Measurements from ENCODE around the gene SIMC1. TPM values are rescaled to one million over a fixed set of nuclear protein-coding genes. Genes with fewer than 3 reads are reported as not detected.

Gene SIMC1
- total RNA-seq, 2 experiments from 2014 or later: 33.6 to 57.5 TPM

DNA sequence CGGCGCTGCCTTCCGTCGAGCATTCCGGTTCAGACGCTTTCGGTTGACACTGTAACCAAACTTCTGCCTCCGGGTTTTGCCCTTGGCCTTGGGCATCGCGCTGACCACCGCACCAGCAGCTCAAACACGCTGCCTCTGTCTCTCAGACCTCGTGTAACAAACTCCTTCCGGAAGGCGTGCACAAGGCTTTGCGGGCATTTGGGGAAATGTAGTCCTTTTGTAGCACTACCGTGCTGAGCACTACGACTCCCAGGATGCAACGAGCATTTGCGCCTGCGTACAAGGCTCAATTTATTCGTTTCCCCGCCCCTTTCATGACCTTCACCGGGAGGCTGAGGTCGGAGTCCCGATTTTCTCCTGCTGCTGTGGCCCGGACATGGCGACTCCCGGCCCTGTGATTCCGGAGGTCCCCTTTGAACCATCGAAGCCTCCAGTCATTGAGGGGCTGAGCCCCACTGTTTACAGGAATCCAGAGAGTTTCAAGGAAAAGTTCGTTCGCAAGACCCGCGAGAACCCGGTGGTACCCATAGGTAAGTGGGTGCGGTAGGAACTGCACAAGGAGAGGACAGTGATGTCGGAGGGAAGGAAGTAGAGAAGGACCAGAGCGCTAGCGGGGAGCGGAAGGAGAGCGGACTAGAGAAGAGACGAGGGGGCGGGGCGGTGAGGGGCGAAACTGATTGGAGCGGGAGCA is 150.4 kb downstream of the SIMC1 start, which contains the start of the genes HIGD2A and NOP16:
Gene HIGD2A (plus strand): TSS at position 308 of the 691 bp plus-strand sequence. CDS start 69 bp downstream, at position 377.
Gene NOP16 (minus strand): TSS at position 155 of the 691 bp plus-strand sequence. CDS start 59 bp downstream, at position 96.
- DNase-seq (ENCODE audit: low spot score): peak; percentile 99
- H4K20me1 ChIP-seq (ENCODE audit: insufficient read depth, low read length): peaks cover 23% of the 10 kb centered on the region
- TF ChIP-seq CTCF (conservative IDR thresholded peaks at IDR 0.05; ENCODE audit: low read length): no peak
- TF ChIP-seq EZH2phosphoT487 (IDR thresholded peaks at IDR 0.05; ENCODE audit: borderline replicate concordance, low read depth, low read length): no peak
- peak within 1 kb of the TSS; percentile 85 for H3K4me3 ChIP-seq (ENCODE audit: low read depth, low read length, poor library complexity, severe bottlenecking)
- peaks cover 26% of the 10 kb centered on the region for H3K4me1 ChIP-seq (ENCODE audit: insufficient read depth, low read length, poor library complexity, severe bottlenecking)
- ChIA-PET CTCF (ENCODE audit: unreplicated experiment) (interaction anchor here (1.0 kb wide), 1 partner anchor 28 kb away, joined by 3 read pairs; no protein-coding TSS in a partner anchor), POLR2A (interaction anchor here (0.6 to 1.9 kb wide), 6 partner anchors 26 to 1067 kb away, joined by 3 to 8 read pairs (median 3); no protein-coding TSS in a partner anchor)
- no peaks in the 10 kb centered on the region for H3K9me2 ChIP-seq (ENCODE audit: insufficient read depth, low read length)
- peaks cover 74% of the 10 kb centered on the region for H3K36me3 ChIP-seq (ENCODE audit: insufficient read depth, low read length)
- H3K27ac ChIP-seq (ENCODE audit: low read depth, low read length, poor library complexity, severe bottlenecking): peak within 1 kb of the TSS; percentile 86
- peak within 1 kb of the TSS; percentile 98 for H3K4me2 ChIP-seq (ENCODE audit: low read length)
- H2AFZ ChIP-seq (ENCODE audit: low read length): peak within 1 kb of the TSS; percentile 89
- peaks cover 55% of the 10 kb centered on the region for H3K79me2 ChIP-seq (ENCODE audit: insufficient read depth, low read depth, low read length)
- BruUV-seq (replicated peaks): no TSS peak
- intact Hi-C loops (cut with micrococcal nuclease; ENCODE audit: unreplicated experiment): loop anchor here (2.0 to 10.0 kb wide), 2 partner anchors 60 to 154 kb away; partner anchors contain the start of genes FAF2 and SIMC1
- no peaks in the 10 kb centered on the region for H3K9me3 ChIP-seq (ENCODE audit: low read length)

DNA sequence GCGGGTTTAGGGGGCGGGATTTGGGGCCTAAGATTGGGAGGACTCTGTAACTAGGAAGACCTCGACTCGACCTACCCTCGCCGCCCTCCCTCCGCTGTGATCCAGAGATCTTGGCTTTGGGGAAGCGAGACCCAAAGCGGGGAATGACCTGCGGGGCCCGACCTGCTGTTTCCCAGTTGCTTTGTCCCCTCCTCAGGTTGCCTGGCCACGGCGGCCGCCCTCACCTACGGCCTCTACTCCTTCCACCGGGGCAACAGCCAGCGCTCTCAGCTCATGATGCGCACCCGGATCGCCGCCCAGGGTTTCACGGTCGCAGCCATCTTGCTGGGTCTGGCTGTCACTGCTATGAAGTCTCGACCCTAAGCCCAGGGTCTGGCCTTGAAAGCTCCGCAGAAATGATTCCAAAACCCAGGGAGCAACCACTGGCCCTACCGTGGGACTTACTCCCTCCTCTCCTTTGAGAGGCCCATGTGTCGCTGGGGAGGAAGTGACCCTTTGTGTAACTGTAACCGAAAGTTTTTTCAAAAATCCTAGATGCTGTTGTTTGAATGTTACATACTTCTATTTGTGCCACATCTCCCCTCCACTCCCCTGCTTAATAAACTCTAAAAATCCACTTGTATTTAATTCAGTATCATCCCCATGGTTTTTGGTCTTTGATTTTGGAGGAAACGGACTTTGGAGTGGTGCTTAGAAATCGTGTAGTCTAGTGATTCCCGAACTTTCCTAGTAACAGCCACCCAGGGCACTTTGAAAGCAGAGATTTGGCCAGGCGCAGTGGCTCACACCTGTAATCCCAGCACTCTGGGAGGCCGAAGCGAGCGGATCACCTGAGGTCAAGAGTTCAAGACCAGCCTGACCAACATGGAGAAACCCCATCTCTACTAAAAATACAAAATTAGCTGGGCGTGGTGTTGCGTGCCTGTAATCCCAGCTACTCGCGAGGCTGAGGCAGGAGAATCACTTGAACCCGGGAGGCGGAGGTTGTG is 151.2 kb downstream of the SIMC1 start:
- Histone ChIP-seq H3K4me2 (ENCODE audit: low read length) (peak overlapping the region; percentile 72), H3K27ac (ENCODE audit: low read depth, low read length, poor library complexity, severe bottlenecking) (peak overlapping the region; percentile 86), H3K4me1 (ENCODE audit: insufficient read depth, low read length, poor library complexity, severe bottlenecking) (peaks cover 26% of the 10 kb centered on the region), H2AFZ (ENCODE audit: low read length) (peak overlapping the region; percentile 43; the same call in 1 of the 2 replicates), H3K9me3 (ENCODE audit: low read length) (no peaks in the 10 kb centered on the region), H3K36me3 (ENCODE audit: insufficient read depth, low read length) (peaks cover 72% of the 10 kb centered on the region), H3K9me2 (ENCODE audit: insufficient read depth, low read length) (no peaks in the 10 kb centered on the region), H3K4me3 (ENCODE audit: low read depth, low read length, poor library complexity, severe bottlenecking) (peak overlapping the region; percentile 85), H3K79me2 (ENCODE audit: insufficient read depth, low read depth, low read length) (peaks cover 55% of the 10 kb centered on the region), H4K20me1 (ENCODE audit: insufficient read depth, low read length) (peaks cover 23% of the 10 kb centered on the region)
- DNase-seq (ENCODE audit: low spot score): no peak
- ChIA-PET POLR2A (interaction anchor here (0.6 to 1.9 kb wide), 6 partner anchors 9 to 1066 kb away, joined by 3 to 8 read pairs (median 4); no protein-coding TSS in a partner anchor), CTCF (ENCODE audit: unreplicated experiment) (interaction anchor here (0.6 to 1.0 kb wide), 2 partner anchors 27 to 154 kb away, joined by 3 read pairs; no protein-coding TSS in a partner anchor)
- TSS peak; percentile 99 for BruUV-seq (replicated peaks)
- intact Hi-C loops (cut with micrococcal nuclease; ENCODE audit: unreplicated experiment): loop anchor here (2.0 to 10.0 kb wide), 2 partner anchors 59 to 155 kb away; partner anchors contain the start of genes FAF2 and SIMC1
- no peak for TF ChIP-seq CTCF (conservative IDR thresholded peaks at IDR 0.05; ENCODE audit: low read length)
